HG03064 (cell line): ENCODE data around the gene A4GALT.
"Not testable (repeated sequence)": the region's sequence is repeated elsewhere in the genome, so short reads cannot be mapped to it uniquely, and the experiment has no call there.

ENCODE experiments used
- ATAC-seq: cut with Tn5 transposase; IDR thresholded peaks from one replicate; pipeline ENCODE4 v1.9.1; 2021; ENCODE audit warnings: low read depth; ENCODE audit not compliant: unreplicated experiment

The A4GALT gene

GRCh38 chr22:42684462-42685195 lies 36.0 kb downstream of the A4GALT start:
- no peak for ATAC-seq

- no peak for ATAC-seq
Observed at GRCh38 chr22:42683578-42684283, 36.9 kb downstream of the A4GALT start.

GRCh38 chr22:42682113-42682851 lies 38.4 kb downstream of the A4GALT start:
- ATAC-seq = no peak

DNA sequence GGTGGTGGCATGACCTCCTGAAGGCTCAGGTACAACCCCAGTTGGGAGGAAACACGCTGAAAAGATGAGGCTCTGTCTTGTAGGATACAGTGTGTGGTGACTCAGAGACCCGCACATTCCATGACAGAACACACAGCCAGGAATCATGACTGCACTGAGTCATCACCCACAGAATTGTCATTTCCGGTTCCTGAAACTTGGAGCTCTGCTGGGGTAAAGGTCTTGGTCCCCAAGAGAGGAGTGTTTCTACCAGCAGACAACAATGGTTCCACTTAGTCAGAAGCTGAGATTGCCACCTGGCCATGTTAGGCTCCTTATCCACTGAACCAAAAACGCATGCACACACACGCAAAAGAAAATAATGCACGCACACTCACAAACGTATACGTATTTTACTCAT lies 40.0 kb downstream of the A4GALT start:
- ATAC-seq = no peak

DNA sequence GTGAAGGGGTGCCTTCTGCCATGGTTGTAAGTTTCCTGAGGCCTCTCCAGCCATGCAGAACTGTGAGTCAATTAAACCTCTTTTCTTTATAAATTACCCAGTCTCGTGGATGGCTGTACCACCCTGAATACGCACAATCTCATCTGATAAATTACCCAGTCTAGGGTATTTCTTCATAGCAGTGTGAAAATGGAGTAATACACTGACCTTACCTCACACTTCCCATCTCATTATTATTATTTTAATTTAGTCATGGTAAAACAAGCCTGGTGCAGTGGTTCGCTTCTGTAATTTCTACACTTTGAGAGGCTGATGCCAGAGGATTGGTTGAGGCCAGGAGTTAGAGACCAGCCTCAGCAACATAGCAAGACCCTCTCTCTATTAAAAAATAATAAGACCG lies 41.0 kb downstream of the A4GALT start:
- ATAC-seq = no peak

DNA sequence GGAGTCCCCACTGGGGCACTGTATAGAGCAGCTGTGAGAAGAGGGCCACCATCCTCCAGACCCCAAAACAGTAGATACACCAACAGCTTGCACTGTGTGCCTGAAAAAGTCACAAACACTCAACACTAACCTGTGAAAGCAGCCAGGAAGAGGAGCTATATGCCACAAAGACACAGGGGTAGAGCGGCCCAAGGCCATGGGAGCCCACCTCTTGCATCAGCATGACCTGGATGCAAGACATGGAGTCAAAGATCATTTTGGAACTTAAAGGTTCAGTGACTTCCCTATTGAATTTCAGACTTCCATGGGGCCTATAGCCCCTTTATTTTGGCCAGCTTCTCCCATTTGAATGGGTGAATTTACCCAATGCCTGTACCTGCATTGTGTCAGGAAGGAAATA lies 41.8 kb downstream of the A4GALT start:
- no peak for ATAC-seq

GRCh38 chr22:42677936-42678335 lies 42.7 kb downstream of the A4GALT start:
- ATAC-seq = not testable (repeated sequence)

- no peak for ATAC-seq
Observed at GRCh38 chr22:42676059-42676607, 44.5 kb downstream of the A4GALT start.

DNA sequence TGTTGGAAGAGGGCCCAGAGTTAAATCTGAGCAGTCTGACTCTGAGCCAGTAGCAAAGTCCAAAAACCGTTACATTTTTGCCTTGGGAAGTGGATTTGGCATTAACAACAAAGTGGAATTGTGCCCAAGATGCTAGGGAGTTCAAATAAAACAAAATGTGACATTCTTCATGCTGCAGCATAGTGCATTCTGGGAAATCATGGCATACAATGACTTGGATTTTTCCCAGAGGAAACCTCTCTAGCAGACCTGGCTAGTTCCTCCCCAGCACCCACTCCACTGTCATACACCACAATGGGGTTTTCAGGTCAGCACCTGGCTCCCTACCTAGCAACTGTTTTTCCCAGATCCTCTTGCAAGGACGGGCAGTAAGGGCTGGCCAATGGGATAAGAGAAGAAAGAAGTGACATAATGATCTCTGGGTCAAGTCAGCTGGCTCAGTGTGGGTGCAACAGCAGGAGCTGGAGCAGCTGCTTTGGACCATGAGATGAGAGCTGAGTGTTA lies 46.7 kb downstream of the A4GALT start:
- ATAC-seq = no peak

DNA sequence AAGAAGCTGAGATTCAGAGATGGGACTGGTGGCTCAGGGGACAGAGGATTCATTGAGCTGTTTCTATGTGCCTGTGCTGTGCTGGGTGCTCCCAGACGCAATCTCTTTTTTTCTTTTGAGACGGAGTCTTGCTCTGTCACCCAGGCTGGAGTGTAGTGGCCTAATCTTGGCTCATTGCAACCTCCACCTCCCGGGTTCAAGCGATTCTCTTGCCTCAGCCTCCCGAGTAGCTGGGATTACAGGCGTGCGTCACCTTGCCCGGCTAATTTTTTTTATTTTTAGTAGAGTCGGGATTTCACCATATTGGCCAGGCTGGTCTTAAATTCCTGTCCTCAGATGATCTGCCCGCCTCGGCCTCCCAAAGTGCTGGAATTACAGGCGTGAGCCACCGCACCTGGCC lies 47.6 kb downstream of the A4GALT start:
- not testable (repeated sequence) for ATAC-seq

GRCh38 chr22:42670921-42671709 lies 49.6 kb downstream of the A4GALT start:
- ATAC-seq = no peak

GRCh38 chr22:42670046-42670445 lies 50.6 kb downstream of the A4GALT start:
- ATAC-seq = no peak

DNA sequence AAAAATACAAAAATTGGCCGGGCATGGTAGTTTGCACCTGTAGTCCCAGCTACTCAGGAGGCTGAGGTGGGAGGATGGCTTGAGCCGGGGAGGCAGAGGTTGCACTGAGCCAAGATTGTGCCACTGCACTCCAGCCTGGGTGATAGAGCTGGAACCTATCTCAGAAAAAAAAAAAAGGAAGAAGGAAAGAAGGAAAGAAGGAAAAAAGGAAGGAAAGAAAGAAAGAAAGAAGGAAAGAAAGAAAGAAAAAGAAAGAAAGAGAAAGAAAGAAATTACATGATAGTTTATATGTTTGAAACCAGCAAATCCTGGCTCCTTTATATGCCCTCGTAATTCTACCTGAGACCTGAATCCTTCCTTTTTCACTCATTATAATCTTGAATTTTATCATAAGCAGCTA lies 54.3 kb downstream of the A4GALT start:
- ATAC-seq = not testable (repeated sequence)

DNA sequence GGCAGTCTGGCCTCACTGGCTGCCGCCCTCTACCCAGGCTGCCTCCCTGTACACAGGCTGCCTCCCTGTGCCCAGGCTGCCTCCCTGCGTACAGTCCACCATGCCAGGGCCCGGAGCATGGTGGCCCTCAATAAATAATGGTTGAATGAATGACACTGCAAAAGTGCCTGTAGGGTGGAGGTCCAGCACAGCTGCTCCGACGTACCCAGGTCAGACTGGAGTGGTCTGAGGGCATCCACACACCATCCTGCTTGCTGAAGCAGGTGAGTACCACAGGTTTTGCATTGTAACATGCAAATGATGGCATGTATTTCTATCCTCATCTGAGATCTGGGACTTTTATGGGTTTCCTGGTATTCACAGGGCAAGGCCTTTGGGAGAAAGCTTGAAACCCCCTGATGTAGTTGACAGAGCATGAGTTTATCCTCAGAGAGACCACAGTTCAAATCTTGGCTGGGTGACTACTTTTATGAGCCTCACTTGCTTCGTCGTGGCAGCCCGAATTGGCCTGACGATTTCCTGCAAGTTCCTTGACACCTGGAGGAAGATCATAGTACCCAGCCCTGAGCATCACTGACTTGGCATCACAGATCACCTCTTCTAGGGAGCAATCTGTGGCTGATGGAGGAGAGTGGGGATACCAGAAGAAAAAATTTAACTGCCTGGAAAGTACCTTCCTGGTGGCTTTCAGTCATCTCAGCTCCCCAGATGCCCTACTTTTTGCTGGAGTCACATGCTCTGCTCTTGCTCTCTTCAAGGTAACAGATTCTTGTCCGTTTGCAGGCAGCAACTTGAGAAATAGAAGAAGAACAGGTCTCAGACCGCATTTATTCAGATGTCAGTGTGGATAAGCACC lies 55.5 kb downstream of the A4GALT start:
- no peak for ATAC-seq

DNA sequence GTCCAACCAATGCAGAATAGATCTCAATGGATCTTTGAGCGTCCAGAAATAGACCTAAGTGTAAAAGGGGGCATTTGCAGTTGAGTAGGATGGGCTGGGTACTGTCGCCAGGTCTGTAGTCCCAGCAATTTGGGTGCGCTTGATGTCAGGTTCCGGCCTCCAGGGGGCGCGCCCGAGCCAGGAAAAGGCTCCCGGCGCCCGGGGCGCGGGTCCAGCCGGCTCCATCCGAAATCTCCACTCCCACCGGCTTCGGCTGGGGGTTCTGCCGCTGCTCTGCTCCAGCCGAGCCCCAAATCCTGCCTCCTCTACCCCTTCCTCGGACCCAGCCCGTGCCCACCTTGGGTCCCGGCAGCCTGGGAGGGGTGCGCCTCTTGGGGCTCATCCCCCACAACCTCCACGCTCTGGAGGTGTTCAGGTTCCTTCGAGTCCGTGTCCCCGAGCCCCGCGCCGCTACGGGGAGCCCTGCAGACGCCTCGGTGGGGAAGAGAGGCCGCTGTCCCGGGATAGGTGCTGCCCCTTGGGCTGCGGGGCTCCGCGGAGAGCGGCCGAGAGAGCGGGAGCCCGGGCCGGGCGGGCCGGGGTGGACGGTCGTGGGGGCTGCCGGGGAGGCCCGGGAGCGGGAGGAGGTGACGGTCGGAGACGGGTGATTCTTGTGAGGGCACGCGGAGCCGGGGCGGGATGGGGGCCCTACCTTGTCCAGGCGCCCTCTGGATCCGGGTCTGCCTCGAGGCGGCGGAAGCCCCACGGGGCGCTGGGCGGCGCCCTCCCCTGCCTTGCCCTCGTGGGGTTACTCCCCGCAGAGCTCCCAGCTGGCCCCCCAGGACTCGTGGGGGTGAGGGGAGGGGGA lies 58.5 kb downstream of the A4GALT start:
- ATAC-seq = no peak

GRCh38 chr22:42656578-42656977 lies 64.1 kb downstream of the A4GALT start:
- no peak for ATAC-seq

DNA sequence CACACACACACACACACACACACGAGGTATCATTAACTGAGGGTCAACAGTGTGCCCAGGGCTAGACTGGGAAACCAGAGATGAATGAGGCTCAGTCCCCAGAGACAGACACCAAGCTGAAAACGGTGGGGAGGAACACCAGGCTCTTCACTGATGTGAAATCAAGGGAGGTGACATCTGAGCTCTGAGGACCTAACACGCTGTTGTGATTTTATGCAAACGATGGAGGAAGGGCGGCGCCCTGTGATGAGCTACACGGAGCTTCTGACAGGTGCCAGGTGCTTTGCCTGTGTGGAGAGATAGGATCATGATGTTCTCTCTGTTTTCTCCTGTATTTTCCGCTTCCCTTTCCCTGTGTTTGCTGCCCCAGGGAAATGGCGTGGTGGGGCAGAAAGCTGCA lies 65.0 kb downstream of the A4GALT start:
- ATAC-seq = no peak

DNA sequence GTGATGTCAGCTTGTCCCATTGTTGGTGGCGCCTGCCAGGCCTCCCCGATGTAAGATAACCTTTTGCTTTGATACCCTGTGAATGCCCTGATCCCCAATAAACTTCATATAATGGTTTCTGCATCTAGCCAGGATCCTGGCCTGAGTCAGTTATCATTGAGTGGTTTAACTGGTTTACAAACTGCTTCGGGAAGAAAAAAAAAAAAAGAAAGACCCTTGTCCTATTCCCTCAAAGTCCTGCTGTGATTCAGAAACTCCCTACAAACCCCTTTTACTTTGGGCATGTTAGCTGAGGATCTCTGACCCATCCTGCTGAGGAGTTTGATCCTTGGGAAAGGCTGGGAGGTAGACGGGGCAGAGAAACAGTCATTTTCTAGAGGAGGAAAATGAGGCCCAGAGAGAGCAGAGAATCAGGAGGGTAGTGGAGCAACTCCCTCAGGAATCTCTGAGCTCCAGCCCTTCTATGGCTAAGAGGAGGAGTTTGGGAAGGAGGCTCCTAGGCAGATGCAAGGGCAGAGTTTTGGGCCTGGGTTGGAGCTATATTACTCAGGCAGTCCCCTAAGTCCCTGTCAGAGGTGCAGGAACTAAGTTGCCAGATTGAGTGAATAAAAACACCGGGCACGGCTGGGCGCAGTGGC lies 66.1 kb downstream of the A4GALT start:
- ATAC-seq = no peak
